Fibroblast of mammary gland (primary cell): ENCODE results near the gene SPA17.
A peak's percentile ranks its signal among the peaks of the same experiment; 100 is the strongest.

ENCODE experiments used
- DNase-seq: peaks from one replicate; pipeline ENCODE4 v3.0.0-alpha.2; 2010; ENCODE audit warnings: low read depth
- H3K4me3 ChIP-seq: 2 replicates; pipeline ENCODE4 v1.5.1; 2011; ENCODE audit warnings: low read depth, mild to moderate bottlenecking, low read length, moderate library complexity; ENCODE audit not compliant: control insufficient read depth
- TF ChIP-seq, protein P1 (sequence below): conservative IDR thresholded peaks from 2 replicates; pipeline ENCODE4 v1.5.1; 2011; ENCODE audit warnings: low read depth, low read length, inconsistent platforms; ENCODE audit not compliant: control insufficient read depth, insufficient read depth

SPA17 gene

DNA sequence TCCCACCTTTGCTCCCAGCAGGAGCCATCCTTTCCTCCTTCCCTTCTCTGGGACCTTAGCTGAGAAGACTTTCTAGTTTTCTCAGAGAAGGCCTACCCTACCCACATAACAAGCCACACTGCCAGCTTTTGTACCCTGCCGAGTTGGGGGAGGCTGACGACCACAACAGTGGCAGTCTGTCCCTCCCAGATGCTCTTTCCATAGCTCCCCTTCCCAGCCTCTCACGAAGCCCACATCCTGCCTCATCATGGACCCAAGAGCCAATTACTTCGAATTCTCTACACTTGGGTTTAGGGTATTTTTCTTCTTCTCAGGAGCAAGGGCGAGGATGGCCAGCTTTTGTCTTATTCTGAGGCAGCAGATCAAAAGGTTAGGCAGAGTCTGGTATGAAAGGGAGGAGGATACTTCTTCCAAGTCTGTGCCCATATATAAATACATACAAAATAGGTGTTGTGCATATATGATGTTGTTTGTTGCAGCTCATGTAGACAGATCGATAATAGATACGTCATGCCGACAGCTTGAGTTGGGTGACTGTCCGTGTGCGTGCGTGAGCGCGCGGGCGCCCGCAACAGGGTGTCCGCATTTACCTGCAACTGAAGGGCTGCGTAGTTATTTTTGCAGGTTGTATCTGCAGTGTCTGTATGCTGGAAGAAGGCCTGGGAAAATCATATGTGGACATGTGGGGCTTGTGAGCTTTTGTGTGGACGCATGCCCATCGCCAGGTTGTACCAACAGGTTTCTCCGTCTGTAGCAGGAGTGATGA, 65.2 kb downstream of the SPA17 start:
- TF ChIP-seq, protein P1, sequence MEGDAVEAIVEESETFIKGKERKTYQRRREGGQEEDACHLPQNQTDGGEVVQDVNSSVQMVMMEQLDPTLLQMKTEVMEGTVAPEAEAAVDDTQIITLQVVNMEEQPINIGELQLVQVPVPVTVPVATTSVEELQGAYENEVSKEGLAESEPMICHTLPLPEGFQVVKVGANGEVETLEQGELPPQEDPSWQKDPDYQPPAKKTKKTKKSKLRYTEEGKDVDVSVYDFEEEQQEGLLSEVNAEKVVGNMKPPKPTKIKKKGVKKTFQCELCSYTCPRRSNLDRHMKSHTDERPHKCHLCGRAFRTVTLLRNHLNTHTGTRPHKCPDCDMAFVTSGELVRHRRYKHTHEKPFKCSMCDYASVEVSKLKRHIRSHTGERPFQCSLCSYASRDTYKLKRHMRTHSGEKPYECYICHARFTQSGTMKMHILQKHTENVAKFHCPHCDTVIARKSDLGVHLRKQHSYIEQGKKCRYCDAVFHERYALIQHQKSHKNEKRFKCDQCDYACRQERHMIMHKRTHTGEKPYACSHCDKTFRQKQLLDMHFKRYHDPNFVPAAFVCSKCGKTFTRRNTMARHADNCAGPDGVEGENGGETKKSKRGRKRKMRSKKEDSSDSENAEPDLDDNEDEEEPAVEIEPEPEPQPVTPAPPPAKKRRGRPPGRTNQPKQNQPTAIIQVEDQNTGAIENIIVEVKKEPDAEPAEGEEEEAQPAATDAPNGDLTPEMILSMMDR: no peak
- no peak for DNase-seq
- peak overlapping the region; percentile 42 for H3K4me3 ChIP-seq

DNA sequence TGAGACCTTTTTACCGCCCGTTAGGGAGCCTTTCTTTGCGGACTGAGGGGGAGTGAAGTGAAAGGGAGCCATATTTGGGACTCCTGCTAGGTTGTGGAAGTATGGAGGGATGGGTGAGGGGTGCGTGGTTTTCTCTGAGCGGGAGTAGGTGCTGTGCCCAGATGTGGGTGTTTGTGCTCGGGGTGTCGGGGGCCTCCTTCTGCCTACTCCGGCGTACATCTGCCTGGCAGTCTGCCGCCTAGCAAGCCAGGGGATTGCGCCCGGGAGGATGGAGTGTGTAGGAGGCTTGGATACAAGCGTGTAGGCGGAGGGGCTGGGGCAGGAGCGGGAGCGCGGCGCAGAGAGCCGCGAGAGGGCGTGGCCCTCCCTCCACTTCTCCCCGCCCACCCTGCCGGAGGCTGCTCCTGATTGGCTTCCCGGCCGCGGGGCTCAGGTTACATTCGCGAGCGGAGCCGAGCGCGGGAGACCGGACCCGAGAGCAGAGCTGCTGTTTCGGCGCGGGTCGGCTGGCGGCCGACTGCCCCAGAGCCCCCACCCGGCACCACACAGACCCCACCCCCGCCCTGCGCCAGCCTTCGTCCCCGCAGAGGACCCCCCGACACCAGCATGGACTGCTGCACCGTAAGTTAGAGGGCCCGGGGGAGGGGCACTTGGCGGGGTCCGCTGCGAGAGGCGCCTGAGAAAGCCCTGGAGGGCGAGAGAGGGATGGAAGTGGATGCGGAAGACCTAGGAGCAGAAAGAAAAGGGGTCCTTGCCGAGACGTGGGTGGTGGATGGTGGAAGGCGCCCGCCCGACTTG, 66.0 kb downstream of the SPA17 start, which contains the start of gene NRGN:
TSS of gene NRGN (plus strand) at position 464 of the 798 bp plus-strand sequence. CDS start at position 607, 143 bp downstream.
- TF ChIP-seq, protein P1: no peak
- peak within 1 kb of the TSS; percentile 64 for H3K4me3 ChIP-seq
- peak; percentile 77 for DNase-seq

DNA sequence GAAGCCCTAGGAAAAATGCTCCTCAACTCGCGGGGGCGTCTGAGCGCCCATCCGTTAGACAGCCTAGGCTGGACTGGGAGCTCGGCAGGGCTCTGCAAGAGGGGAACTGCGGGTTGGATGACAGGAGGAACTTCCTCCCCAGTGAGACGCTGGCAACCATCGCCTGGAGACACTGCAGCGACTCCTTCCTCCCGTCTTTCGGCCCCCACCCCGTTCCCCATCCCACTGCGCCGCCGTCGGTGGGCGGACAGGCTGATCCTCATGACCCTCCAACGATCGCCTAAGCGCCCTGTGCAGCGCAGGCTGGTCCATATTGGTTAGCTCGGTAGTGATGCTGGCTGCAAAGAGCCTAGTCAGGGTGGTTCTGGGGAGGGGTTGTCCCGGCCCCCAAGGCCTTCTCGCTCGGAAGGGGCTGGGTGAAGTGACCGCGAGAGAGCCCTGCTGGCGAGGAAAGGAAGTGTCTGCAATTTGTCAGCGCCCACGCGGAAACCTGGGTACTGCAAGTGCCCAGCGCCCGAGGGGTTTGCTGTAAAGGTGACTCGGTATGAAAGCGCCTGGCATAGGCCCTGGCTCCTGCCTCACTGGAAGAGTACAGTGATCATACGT, 66.7 kb downstream of the SPA17 start:
- peak; percentile 19 for DNase-seq

DNA sequence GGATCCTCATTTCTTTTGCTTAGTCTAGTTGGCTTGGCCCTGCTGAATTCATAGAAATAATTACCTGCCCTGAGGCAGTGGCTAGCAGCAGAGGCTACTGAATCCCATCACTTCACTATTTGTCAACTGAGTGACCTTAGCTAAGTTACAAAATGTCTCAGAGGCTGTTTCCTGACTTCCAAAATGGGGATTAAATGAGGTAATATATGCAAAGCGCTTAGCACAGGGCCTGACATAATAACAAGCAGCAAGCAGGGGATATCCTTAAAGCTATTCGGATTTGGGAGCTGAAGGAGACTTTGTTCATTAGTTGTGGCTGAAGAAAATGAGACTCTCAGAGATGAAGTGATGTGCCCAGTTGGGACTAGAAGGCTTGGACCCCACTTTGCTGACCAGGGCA, 68.9 kb downstream of the SPA17 start:
- H3K4me3 ChIP-seq: no peak overlapping the region
- TF ChIP-seq, protein P1: no peak
- no peak for DNase-seq

More for the DNA sequence above, 66.7 kb downstream of the SPA17 start:
- H3K4me3 ChIP-seq: peak overlapping the region; percentile 64
- TF ChIP-seq, protein P1: peak; percentile 41

DNA sequence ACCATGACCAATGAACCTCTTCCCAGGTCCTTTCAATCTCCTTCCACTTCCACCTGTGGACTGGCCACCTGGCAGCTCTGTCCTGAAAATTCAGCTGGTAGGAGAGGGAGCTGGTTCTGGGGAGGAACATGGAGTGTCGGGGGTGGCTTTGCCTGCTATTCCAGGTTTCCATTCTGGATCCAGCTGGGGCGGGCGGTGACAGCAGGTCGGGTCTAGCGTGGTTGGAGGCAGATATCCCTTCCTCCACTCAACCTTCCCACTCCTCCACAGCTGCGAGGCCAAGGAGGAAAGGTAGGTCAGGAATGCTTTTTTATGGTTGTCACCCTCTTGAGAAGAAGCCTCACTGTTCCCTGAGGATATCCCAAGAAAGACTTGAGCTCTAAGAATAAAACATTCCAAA, 69.3 kb downstream of the SPA17 start:
- H3K4me3 ChIP-seq: no peak overlapping the region
- DNase-seq: no peak
- TF ChIP-seq, protein P1: no peak

DNA sequence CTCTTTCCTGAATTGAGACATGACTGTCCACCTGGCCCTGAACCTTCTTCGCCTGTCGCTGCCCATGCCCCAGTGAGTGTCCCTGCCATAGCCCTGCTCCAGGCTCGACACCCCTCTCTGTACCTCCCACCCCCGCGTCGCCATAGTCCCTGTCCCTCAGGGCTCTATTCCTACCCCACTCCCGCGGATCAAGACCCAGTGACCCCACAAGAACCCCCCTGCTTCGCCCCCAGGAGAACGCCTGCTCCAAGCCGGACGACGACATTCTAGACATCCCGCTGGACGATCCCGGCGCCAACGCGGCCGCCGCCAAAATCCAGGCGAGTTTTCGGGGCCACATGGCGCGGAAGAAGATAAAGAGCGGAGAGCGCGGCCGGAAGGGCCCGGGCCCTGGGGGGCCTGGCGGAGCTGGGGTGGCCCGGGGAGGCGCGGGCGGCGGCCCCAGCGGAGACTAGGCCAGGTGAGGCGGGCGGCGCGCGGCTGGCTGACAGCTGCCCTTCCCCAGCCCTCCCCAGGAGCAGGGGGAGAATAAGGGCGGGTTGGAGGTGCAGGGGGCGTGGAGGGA, 71.6 kb downstream of the SPA17 start:
- no peak for DNase-seq
- H3K4me3 ChIP-seq: no peak overlapping the region
- TF ChIP-seq, protein P1: no peak
